ENCODE measurements around the gene GPT2.
"Not testable (repeated sequence)": the region's sequence is repeated elsewhere in the genome, so short reads cannot be mapped to it uniquely, and the experiment has no call there.

The GPT2 gene

GRCh38 chr16:46855389-46855788 lies 28.8 kb upstream of the GPT2 start:
- DNase-seq (ENCODE audit: extremely low read depth, low read depth), result no peak
- no peak for TF ChIP-seq CTCF (IDR thresholded peaks at IDR 0.05; ENCODE audit: low read depth, low read length, missing control alignments)
- no peak overlapping the region for H3K4me3 ChIP-seq (replicated peaks; ENCODE audit: low read depth, low read length)

DNA sequence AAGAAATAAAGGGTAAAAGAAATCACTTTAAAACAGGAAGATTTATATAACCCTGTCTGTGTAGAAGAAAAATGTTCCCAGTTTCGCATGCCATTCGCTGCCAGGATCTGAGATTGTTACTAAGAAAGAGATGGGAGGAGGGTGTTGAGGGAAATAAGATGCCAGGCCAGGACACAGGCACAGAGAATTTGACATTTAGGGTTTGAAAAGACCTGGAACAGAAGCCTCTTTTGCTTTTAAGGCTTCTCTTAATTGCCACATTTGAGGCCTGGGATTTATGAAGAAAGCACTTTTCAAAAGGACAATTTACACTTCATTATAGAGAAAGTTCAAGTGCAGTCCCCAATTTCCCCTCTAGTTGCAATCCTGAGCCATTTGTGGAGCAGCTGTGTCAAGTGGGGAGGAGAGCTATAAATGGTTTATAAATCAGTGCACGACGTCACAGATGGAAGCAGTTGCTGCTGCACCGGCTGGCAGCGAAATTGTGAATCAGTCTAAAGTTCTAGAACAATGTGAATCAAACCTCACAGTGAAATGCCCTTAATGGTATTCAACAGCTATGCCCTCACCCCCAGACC lies 26.7 kb upstream of the GPT2 start:
- DNase-seq (ENCODE audit: extremely low read depth, low read depth), result peak; percentile 43
- peak; percentile 46 for TF ChIP-seq CTCF (IDR thresholded peaks at IDR 0.05; ENCODE audit: low read depth, low read length, missing control alignments)
- no peak overlapping the region for H3K4me3 ChIP-seq (replicated peaks; ENCODE audit: low read depth, low read length)

- no peak for TF ChIP-seq CTCF (IDR thresholded peaks at IDR 0.05; ENCODE audit: low read depth, low read length, missing control alignments)
- H3K4me3 ChIP-seq (replicated peaks; ENCODE audit: low read depth, low read length), result no peak overlapping the region
- DNase-seq (ENCODE audit: extremely low read depth, low read depth), result no peak
Measured at GRCh38 chr16:46858151-46858550, 26.0 kb upstream of the GPT2 start.

DNA sequence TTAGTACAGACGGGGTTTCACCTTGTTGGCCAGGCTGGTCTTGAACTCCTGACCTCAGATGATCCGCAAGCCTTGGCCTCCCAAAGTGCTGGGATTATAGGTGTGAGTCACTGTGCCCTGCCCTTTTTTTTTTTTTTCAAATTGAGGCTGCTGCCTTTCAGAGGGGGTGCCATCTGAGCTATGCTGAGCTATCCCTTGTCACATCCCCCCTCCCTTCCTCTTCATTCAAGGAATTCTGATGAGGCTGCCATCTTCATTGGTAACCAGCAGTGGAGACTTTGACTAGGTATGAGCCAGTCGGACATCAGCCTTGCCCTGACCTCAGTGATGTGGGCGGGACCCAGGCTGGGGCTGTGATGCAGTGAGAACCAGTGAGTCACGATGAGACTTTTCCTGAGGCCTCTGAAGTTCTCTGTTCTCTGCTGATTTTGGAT lies 24.4 kb upstream of the GPT2 start:
- DNase-seq (ENCODE audit: extremely low read depth, low read depth), result no peak
- H3K4me3 ChIP-seq (replicated peaks; ENCODE audit: low read depth, low read length), result no peak overlapping the region
- TF ChIP-seq CTCF (IDR thresholded peaks at IDR 0.05; ENCODE audit: low read depth, low read length, missing control alignments), result no peak

DNA sequence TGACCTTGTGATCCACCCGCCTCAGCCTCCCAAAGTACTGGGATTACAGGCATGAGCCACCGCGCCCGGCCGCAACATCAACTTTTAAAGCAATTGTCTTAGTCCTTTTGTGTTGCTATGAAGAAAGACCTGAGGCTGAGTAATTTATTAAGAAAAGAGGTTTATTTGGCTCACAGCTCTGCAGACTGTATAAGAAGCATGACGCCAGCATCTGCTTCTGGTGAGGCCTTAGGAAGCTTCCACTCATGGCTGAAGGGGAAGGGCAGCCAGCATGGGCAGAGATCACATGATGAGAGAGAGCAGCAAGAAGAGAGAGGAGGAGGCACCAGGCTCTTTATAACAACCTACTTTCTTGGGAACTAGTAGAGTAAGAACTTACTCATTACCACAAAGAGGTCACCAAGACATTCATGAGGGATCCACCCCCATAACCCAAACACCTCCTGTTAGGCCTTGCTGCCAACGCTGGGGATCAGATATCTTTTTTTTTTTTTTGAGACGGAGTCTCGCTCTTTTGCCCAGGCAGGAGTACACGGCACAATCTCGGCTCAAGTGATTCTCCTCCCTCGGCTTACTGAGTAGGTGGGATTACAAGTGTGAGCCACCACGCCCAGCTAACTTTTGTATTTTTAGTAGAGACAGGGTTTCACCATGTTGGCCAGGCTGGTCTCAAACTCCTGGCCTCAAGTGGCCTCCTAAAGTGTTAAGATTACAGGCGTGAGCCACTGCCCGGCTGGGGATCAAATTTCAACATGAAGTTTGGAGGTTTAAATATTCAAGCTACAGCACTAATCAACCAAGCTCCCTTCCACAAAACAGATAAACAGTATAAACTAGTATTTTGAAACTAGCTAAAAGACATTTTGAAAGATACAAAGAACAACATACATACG lies 21.4 kb upstream of the GPT2 start:
- no peak for TF ChIP-seq CTCF (IDR thresholded peaks at IDR 0.05; ENCODE audit: low read depth, low read length, missing control alignments)
- H3K4me3 ChIP-seq (replicated peaks; ENCODE audit: low read depth, low read length), result no peak overlapping the region
- DNase-seq (ENCODE audit: extremely low read depth, low read depth), result no peak

DNA sequence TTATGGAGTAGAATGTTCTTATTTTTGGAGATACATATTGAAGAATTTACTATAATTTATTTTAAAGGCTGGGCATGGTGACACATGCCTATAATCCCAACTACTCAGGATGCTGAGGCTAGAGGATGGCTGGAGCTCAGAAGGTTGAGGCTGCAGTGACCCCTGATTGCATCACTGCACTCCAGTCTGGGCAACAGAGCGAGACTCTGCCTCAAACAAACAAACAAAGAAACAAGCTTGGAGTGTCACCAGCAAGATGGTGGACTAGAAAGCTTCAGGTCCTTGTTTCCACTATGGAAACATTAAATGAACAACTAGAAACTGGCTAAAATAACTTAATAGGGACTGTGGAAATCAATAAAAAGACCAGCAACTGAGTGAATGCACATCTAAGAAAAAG lies 17.9 kb upstream of the GPT2 start:
- TF ChIP-seq CTCF (IDR thresholded peaks at IDR 0.05; ENCODE audit: low read depth, low read length, missing control alignments), result no peak
- no peak overlapping the region for H3K4me3 ChIP-seq (replicated peaks; ENCODE audit: low read depth, low read length)

GRCh38 chr16:46867486-46867885 lies 16.7 kb upstream of the GPT2 start:
- not testable (repeated sequence) for H3K4me3 ChIP-seq (replicated peaks; ENCODE audit: low read depth, low read length); DNase-seq (ENCODE audit: extremely low read depth, low read depth)

More for the DNA sequence above, 17.9 kb upstream of the GPT2 start:
- DNase-seq (ENCODE audit: extremely low read depth, low read depth), result no peak

GRCh38 chr16:46868891-46869290 lies 15.3 kb upstream of the GPT2 start:
- DNase-seq (ENCODE audit: extremely low read depth, low read depth); H3K4me3 ChIP-seq (replicated peaks; ENCODE audit: low read depth, low read length): not testable (repeated sequence)

All from HFF-Myc (cell line).